ENCODE results near the gene MTG2. TPM values are rescaled to one million over a fixed set of nuclear protein-coding genes. Genes with fewer than 3 reads are reported as not detected.
A peak's percentile ranks its signal among the peaks of the same experiment; 100 is the strongest.

The MTG2 gene
- total and polyA plus RNA-seq, 2 of the 13 experiments (the other 11 are each of a cell fraction or from before 2014, with no cell fraction given), result 20.4 to 37.8 TPM

GRCh38 chr20:62134735-62135231 lies 48.0 kb upstream of the MTG2 start:
- Histone ChIP-seq H3K4me2 (ENCODE audit: low read depth, low read length) (no peak overlapping the region), H3K4me3 (replicated peaks in 1 of 3; ENCODE audit: insufficient read depth in 1 of 3, low read depth in 2 of 3, low read length in 3 of 3) (no peak overlapping the region), H3K27ac (ENCODE audit: extremely low read length, insufficient read depth, low read length) (peak overlapping the region; percentile 53), H3K36me3 (replicated peaks in 1 of 2; ENCODE audit: control insufficient read depth in 1 of 2, insufficient read depth in 2 of 2, low read length in 2 of 2) (peaks cover 68 to 92% of the 10 kb centered on the region in 2 experiments), H3K9ac (ENCODE audit: insufficient read depth, low read depth, low read length) (no peak overlapping the region), H4K20me1 (ENCODE audit: insufficient read depth, low read length) (peaks cover 34% of the 10 kb centered on the region), H2AFZ (ENCODE audit: low read length) (no peak overlapping the region), H3K4me1 (ENCODE audit: insufficient read depth, low read length) (peaks cover 31% of the 10 kb centered on the region), H3K79me2 (ENCODE audit: insufficient read depth, low read length) (peaks cover 8% of the 10 kb centered on the region), H3K27me3 (ENCODE audit: control insufficient read depth in 1 of 2, insufficient read depth in 2 of 2, low read length in 2 of 2) (no peaks in the 10 kb centered on the region), H3K9me3 (ENCODE audit: low read length) (no peaks in the 10 kb centered on the region)
- ATAC-seq (peak; percentile 79), DNase-seq (ENCODE audit: low spot score) (peak; percentile 88), FAIRE-seq (peak; percentile 76)
- 50% methylated on average over 8 of the region's 11 CpGs for WGBS (ENCODE audit: low lambda C conversion rate)
- in situ Hi-C loops (cut with HindIII; ENCODE audit: extremely low pct_ligation_motif_present, low pct_unique_long_range_greater_than_20kb), result no loop called here
- ChIA-PET POLR2A (interaction anchor here (1.5 to 7.8 kb wide), 6 partner anchors 10 to 124 kb away, joined by 5 to 86 read pairs (median 10); partner anchors contain the start of genes LSM14B and TAF4), CTCF (ENCODE audit: low intra/inter-chr PET ratio, low total read pairs) (interaction anchor here (1.5 to 3.5 kb wide), 2 partner anchors 123 to 125 kb away, joined by 4 to 48 read pairs; no protein-coding TSS in a partner anchor)
- no TSS peak for BruUV-seq (replicated peaks)
- intact Hi-C loops (cut with micrococcal nuclease; ENCODE audit: unreplicated experiment), result loop anchor here (5.0 kb wide), 1 partner anchor 67 kb away; the partner anchor contains the start of gene TAF4
- TF ChIP-seq, protein P1, sequence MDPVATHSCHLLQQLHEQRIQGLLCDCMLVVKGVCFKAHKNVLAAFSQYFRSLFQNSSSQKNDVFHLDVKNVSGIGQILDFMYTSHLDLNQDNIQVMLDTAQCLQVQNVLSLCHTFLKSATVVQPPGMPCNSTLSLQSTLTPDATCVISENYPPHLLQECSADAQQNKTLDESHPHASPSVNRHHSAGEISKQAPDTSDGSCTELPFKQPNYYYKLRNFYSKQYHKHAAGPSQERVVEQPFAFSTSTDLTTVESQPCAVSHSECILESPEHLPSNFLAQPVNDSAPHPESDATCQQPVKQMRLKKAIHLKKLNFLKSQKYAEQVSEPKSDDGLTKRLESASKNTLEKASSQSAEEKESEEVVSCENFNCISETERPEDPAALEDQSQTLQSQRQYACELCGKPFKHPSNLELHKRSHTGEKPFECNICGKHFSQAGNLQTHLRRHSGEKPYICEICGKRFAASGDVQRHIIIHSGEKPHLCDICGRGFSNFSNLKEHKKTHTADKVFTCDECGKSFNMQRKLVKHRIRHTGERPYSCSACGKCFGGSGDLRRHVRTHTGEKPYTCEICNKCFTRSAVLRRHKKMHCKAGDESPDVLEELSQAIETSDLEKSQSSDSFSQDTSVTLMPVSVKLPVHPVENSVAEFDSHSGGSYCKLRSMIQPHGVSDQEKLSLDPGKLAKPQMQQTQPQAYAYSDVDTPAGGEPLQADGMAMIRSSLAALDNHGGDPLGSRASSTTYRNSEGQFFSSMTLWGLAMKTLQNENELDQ (CRISPR knock-in tag; IDR thresholded peaks at IDR 0.05; ENCODE audit: borderline replicate concordance), result no peak
- TF ChIP-seq DPF2 (CRISPR knock-in tag; IDR thresholded peaks at IDR 0.05; ENCODE audit: borderline replicate concordance, low read depth) (peak; percentile 48; the same call in 1 of the 2 replicates), ASH2L (IDR thresholded peaks at IDR 0.05; ENCODE audit: insufficient read length, low read depth, low read length) (peak; percentile 37), RERE (CRISPR knock-in tag; IDR thresholded peaks at IDR 0.05; ENCODE audit: low read depth) (no peak), ATM (IDR thresholded peaks at IDR 0.05; ENCODE audit: borderline replicate concordance) (no peak), ZNF891 (CRISPR knock-in tag; IDR thresholded peaks at IDR 0.05) (peak; percentile 64; the same call in 1 of the 2 replicates), ZNF879 (CRISPR knock-in tag; IDR thresholded peaks at IDR 0.05) (0 out of 2 replicates have a peak, but pooled peaks have one; percentile 38), MED1 (CRISPR knock-in tag; IDR thresholded peaks at IDR 0.05) (peak; percentile 72), CEBPG (CRISPR knock-in tag; IDR thresholded peaks at IDR 0.05) (peak; percentile 76), THAP7 (CRISPR knock-in tag; IDR thresholded peaks at IDR 0.05) (peak; percentile 63; the same call in 1 of the 2 replicates), JARID2 (CRISPR knock-in tag; IDR thresholded peaks at IDR 0.05; ENCODE audit: insufficient replicate concordance) (no peak), MAFK (conservative IDR thresholded peaks at IDR 0.05 in 1 of 2, IDR thresholded peaks at IDR 0.05 in 1 of 2; ENCODE audit: low read length in 2 of 2) (peak; percentile 52 to 64), GATAD2A (CRISPR knock-in tag; IDR thresholded peaks at IDR 0.05) (peak; percentile 90), RAD21 (CRISPR knock-in tag; IDR thresholded peaks at IDR 0.05) (peak; percentile 64), ZNF343 (CRISPR knock-in tag; IDR thresholded peaks at IDR 0.05) (peak; percentile 11; the same call in 1 of the 2 replicates), WIZ (CRISPR knock-in tag; IDR thresholded peaks at IDR 0.05) (0 out of 2 replicates have a peak, but pooled peaks have one; percentile 61), ZFX (CRISPR knock-in tag; IDR thresholded peaks at IDR 0.05; ENCODE audit: low read depth) (peak; percentile 45; the same call in 1 of the 2 replicates)

Measured in HepG2 (cell line).